OCI-LY3 (cell line): ENCODE results near the gene ANKRD6.

Experiments used
- CTCF ChIP-seq: fragments of 200-600, 300-600 bp; sonication (generic); IDR thresholded peaks from 2 replicates; pipeline ENCODE4 v1.5.1; 2014; ENCODE audit warnings: antibody characterized with exemption, low read length, low read depth
- EZH2phosphoT487 ChIP-seq: fragments of 200-600 bp; shearing (Covaris generic); IDR thresholded peaks from 2 replicates; pipeline ENCODE4 v1.6.1; 2018; ENCODE audit warnings: antibody characterized with exemption, mixed run types, low read depth

- no peak for TF ChIP-seq CTCF
- TF ChIP-seq EZH2phosphoT487 = no peak
These were observed 238.1 kb downstream of the ANKRD6 start for GRCh38 chr6:89670935-89671565.
